AG20443 (cell line): Measurements from ENCODE around the gene TTLL1.
A peak's percentile ranks its signal among the peaks of the same experiment; 100 is the strongest.
"Not testable (repeated sequence)": the region's sequence is repeated elsewhere in the genome, so short reads cannot be mapped to it uniquely, and the experiment has no call there.

ENCODE experiments used
- DNase-seq: peaks from one replicate; pipeline ENCODE4 v3.0.0; 2012; ENCODE audit warnings: low spot score, mixed read lengths

TTLL1 gene

DNA sequence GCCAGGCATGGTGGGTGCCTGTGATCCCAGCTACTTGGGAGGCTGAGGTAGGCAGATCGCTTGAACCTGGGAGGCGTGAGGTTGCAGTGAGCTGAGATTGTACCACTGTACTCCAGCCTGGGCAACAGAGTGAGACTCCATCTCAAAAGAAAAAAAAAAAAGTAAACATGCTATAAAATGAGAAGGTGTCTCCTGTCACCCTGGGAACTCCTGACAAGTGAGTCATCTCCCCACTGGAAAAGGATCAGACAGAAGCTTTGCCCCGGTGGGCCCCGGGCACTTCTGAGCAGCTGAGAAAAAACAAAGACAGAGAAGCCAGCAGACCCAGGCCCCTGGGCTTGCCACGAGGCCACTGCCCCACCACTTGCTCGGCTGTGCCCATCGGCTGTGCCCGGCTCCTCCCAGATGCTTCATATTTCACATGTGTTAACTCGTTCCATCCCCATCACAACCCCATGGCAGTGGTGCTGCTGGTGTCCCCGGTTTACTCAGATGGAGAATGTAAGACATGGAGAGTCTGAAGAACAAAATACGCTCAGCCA lies 22.3 kb downstream of the TTLL1 start:
- no peak for DNase-seq

DNA sequence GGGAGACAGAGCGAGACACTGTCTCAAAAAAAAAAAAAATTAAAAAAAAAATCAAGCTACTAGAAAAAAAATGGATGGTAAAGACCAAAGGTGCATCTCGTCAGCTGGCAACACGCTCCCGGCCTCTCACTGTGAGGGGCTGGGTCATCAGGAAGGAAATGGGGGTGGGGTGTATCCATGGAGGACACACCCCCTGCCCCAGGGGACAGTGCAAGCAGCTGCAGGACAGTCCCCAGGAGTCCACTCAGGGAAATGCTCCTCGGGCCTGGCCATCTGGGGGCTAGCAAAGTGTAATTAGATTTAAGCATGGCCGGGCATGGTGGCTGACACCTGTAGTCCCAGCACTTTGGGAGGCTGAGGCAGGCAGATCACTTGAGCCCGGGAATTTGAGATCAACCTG lies 23.1 kb downstream of the TTLL1 start:
- DNase-seq: no peak

DNA sequence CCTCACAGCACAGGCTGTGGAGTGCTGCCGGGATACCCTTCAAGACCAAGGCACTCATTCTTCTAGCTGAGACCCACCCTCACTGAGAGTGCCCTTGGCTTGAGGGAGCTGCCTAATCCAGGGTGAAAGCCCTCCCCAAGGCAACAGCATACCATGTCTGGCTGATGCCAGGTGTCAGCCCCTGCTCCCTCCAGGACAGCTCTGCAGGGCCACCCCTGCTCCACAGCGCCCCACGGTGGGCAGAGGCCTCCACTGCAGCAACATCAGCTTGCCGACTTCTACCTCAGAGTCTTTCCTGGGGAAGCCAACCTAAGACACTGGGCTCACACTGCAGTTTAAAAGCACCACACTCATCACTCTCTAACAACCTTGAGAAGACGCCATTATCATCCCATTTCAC lies 29.0 kb downstream of the TTLL1 start:
- peak; percentile 44 for DNase-seq

DNA sequence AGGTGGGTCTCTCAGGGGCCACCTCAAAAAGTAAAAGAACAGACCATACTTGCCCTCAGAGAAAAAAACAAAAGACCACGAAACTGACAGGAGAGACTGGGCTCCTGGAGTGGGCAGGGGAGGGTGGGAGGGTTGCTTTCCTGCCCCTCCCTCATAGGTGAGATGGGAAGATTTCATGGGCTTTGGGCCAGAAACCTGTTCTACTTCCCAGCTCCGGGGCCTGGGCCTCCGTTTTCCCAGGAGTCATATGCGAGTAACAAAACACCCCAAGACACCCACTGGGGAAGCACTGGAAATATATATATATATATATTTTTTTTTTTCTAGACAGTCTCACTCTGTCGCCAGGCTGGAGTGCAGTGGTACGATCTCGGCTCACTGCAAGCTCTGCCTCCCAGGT lies 31.6 kb downstream of the TTLL1 start:
- no peak for DNase-seq

DNA sequence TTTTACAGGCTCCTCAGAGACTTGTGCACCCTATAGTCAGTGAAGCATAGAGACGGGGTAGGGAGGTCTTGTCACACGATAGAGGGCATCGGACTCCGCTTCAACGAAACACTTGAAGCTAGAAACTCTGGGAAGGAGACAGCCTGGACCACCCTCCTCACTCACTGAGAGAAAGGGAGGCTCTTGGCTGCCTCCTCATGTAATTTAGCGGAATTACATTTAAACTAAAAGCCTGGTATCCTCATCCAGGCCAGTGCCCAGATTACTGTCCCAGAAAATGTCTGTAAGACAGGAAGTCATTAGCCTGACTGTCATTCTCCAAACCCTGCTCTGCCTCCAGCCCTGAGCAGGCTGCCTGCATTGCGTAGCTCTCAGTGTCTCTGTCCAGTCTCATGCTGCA lies 36.0 kb downstream of the TTLL1 start:
- DNase-seq: no peak

DNA sequence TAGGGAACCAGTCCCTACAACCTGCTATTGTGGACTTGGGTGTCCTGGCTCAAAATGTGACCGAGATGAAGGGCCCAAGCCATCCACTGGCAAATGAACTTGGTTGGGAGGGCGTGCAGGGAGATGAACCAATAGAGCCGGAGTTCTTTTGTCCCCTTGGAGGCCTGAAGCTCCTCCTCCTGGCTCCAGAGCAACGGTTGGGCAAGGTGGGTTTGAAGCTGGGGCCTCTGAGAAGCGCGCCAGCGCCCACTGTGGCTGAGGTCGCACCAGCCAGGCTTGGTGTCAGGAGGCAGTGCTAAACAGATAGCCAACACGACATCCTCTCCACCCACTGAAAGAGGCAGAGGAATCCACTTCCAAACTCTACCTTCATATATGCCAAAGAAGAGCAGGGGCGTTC lies 38.2 kb downstream of the TTLL1 start:
- DNase-seq: no peak

DNA sequence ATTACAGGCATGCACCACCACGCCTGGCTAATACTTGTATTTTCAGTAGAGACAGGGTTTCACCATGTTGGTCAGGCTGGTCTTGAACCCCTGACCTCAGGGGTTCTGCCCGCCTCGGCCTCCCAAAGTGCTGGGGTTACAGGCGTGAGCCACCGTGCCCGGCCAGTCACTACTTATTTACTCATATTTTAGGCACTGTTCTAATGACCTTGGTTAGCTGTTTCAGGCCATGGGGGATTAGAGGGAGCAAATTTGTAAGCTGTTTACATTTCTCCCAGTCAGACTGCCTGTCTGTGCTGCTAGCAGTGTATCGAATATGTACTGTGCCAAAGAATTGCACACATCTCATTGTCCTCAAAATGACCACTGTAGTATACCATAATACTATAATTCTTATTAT lies 41.6 kb downstream of the TTLL1 start:
- no peak for DNase-seq

DNA sequence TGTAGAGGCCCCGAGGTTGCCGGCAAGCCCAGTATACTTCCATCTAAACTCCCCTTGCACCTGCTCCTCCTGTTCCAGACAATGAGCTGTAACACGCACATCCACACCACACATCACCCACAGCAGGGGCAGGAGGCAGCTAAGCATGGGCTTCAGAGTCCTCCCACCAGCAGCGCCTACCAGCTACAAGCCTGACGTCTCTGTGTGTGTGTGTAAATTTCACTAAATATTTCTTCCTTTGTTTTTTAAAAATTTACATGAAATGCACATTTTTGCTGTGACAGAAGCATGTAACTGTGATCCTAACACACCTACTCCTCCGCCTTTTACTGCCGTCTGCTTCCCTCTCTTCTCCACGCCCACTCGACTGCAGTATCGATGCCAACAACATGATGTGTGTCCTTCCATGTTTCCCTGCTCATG lies 44.9 kb downstream of the TTLL1 start:
- no peak for DNase-seq

DNA sequence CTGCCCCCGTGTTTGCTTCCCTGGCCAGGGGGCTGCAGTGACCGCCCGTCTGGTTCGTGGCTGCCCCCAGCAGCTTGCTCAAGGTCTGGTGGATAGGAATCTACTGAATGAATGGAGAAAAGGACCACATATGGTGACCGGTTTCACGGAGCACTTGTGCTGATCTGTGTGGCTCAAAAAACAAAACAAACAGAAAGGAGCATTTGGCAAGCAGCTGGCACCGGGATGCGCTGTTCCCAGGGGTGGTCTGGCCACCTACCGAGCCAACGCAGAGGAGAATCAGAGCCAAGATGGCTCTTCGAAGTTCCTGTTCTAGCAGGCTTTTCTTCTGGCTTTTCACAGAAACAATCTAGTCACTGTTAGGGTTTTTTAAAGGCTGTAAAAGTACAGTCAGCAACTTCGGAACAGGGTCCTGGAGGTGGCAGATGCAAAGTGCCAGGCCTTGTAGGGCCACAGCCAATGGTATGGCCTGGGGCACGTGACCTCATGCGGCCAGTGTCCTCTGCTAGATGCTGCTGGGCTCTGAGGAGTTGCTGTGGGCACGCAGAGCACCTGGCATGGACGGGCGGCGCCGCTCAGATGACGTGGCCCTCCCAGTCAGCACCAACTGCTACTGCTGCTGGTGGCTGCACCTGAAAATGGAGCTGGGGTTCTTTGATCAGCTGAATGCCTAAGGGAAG lies 47.0 kb downstream of the TTLL1 start:
- DNase-seq: no peak

DNA sequence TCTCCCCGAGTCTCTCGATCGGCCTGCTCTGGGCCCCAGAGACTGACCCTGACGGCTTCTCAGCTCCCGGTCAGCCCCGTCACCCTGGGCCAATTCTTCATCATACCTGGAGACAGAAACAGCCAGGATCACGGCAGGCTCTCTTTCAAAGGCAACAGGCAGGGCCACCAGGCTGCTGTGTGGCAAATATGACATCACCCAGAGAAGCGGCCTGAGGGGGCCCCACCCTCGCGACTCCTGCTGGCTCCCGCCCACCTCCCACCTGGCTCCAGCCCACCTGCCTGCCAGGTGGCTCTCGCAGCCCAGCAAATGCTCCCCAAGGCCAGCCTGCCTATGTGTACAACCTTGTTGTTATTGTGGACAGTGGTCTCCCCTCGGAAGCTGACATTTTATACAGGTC lies 49.4 kb downstream of the TTLL1 start:
- DNase-seq: no peak

DNA sequence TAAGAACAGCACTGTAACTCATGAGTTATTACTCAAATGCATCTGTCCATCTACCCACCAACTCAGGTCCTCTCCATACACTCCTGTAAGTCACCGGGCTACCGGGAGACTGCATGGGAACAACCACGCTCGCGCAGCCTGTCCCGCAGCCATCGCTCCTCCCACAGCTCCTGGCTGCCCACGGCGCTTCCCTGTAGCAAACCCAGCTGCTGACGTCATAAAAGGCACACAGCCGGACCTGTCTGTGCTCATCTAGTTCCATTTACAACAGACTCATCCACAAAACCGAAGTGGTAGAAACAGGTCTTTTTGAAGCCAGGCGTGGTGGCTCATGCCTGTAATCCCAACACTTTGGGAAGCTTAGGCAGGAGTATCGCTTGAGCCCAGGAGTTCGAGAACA lies 50.9 kb downstream of the TTLL1 start:
- DNase-seq: no peak

DNA sequence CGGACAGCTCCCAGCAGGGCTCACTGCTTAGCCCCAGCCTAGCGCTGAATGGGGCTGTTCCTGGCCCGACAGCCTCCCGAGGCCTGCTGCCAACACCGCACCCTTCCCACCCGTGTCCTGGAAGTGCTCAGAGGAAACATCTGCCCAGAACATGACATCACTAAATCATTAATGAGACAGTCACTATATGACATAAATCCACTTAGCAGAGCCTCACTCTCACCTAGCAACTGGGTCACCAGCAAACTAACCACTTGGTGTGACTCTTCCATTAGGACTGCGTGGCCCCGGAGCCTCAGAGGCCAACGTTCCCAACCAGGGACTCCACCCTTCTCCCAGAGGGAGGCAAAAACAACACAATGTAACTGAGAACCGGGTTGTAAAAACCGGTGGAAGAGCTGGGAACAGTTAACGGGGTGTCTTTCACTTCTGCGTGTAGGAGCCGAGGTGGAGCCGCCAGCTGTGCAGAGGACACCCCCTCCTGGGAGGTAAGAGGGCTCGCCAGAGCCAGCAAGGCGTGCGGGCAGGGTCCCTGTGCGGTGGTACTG lies 52.8 kb downstream of the TTLL1 start:
- DNase-seq: peak; percentile 77

DNA sequence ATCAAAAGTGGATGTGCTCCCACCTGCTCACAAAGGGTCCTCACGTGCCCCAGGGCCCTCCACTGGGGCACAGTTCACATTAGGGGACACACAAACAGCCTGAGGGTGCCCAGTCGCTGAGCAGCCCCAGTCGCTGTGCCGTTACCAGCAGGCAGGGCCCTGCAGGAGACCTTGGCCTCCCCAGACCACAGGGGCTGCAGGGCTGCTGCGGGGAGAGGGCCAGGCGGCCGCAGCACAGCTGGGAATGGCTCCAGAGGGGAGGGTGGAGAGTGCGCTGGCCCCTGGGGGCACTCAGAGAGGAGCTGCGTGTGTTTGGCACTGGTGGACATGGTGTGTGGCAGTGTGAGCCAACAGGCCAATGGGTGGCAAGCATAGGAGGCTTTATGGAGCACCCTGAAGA lies 53.9 kb downstream of the TTLL1 start:
- DNase-seq: no peak

DNA sequence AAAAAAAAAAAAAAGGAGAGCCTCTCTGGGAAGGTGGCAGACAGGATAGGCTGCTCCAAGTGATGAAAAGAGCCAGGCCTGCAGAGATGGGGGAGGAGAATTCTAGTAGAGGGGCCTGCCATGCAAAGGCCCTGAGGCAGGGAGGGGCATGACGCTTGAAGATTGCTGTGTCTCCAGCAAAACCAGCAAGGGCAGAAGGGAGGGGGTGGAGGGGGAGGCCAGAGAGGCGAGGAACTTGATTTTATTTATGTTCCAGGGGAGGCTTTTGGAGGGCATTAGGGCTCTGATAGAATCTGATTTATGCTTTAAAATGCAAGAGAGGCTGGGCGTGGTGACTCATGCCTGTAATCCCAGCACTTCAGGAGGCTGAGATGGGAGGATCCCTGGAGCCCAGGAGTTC lies 57.6 kb downstream of the TTLL1 start:
- DNase-seq: no peak

DNA sequence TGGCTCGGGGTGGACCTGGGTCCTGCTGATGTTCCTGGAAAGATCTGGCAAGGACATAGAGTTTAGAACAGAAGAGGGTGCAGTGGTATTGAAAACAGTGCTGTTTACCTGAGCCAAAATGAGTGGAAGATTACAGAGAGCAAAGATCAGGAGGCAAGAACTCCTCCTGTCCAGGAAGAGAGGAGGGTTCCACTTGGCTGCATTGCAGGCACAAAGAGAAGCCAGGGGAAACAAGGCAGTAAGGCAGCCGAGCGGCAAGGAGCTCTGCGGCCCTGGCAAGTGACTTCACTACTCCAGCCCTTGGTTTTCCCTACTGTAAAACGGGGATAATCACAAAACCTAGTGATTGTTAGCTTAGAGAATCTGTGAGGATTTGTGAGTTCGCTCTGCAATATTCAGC lies 70.6 kb downstream of the TTLL1 start:
- DNase-seq: no peak

DNA sequence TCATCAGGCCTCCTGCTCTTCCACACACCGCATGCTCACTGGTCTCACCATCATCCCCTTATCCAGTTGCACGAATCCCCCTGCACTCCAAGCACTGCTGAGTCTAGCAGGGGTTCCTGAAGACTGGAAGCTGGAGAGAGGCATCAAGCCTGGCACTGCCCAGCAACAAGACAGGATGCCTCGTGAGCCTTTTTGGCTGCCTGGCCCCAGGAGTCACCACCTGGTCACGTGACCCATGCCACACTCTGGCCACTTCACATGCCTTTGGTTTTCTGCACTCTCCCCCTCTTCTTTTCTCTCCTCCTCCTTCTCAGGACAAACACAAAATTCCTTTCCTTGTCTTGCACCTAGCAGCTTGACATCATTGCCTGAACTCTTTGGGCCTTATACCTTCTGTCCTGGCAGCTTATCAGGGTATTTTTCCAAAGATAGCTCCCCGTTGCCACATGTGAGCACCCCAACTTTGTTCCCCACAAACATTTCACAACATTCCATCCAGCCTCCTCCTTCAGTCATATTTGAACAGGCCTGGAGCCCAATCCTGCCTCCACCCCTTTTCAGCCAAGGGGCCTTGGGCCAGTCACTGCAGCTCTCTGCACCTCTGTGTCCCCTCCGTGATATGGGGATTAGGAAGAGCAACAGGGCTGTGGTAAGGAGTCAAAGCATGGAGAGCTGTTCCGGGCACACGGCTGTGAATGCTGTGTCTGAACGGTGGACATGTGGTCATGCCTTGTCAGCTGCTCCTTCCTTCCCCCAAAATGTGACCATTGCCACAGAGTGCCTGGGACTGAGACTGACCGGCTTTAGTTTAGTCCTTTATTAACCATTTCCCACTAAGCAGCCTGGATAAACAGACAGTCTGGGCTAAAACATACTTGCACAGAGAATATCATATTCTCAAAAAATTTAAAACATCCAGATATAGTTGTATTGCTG lies 71.4 kb downstream of the TTLL1 start:
- DNase-seq: peak; percentile 5

DNA sequence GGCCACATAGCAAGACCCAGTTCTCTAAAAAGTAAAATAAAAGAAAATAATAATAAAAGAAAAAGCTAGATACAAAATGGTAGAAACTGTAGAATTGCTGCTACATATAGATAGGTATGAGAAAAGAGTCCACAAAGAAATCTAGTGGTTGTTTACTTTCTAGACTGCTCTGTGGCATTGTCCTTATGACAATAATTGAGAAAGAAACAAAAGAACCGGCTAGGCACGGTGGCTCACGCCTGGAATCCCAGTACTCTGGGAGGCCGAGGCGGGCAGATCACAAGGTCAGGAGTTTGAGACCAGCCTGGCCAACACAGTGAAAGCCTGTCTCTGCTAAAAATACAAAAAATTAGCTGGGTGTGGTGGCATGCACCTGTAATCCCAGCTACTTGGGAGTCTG lies 73.0 kb downstream of the TTLL1 start:
- DNase-seq: not testable (repeated sequence)

DNA sequence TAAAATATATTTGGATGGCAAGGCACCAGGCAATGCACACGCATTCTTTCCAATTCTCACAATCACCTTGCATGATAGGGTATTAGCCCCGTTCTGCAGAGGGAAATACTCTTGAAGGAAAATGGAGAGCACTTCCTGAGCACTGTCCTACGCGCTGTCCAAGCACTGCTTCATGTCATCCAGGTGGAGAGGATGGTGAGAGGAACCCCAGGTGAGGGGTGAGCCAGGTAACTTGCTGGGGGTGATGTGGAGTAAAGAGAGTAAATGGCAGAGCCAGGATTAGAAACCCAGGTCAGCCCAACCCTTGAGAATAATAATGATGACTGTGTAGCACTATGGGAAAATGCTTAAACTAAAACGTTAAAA lies 73.5 kb downstream of the TTLL1 start:
- DNase-seq: no peak

DNA sequence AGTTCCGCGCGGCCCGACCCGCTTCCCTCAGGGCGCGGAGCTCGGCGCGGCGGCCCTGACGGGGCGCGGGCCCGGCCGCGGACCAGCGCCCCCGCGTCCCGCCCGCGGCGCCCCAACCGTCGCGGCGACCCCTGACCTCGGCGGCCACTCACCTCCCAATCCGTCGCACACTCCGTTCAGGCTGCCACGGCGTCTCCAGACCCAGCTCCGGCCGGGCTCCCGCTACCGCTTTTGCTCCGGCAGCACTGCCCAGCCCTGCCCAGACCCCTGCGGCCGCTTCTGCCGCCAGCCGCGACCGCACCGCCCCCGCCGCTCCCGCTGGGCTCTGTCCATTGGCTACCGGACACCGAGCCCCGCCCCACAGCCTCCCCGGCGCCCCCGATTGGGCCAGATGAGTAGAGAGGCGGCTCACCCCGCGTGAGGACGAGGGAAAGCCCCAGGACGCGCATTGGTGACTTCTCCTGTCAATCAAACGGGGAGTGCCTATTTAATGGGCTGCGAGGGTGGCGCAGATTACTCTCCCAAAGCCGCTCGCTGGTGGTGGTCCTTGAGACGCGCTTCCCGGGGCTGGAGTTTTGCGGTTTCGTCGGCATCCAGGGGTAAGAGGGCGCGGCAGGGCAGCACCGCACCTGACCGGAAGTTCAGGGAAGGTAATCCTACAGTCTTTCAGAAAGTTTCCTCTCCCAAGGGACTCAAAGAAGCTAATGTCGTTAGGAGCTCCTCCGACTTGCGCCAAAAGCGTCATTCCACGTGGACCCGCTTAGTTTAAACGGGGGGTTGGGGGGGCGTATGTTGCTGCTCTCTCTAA lies 74.1 kb downstream of the TTLL1 start, which contains the start of gene PACSIN2:
PACSIN2 (minus strand) TSS at position 281 of the 808 bp plus-strand sequence. CDS start 103,069 bp downstream, outside the sequence.
- DNase-seq: peak; percentile 99

DNA sequence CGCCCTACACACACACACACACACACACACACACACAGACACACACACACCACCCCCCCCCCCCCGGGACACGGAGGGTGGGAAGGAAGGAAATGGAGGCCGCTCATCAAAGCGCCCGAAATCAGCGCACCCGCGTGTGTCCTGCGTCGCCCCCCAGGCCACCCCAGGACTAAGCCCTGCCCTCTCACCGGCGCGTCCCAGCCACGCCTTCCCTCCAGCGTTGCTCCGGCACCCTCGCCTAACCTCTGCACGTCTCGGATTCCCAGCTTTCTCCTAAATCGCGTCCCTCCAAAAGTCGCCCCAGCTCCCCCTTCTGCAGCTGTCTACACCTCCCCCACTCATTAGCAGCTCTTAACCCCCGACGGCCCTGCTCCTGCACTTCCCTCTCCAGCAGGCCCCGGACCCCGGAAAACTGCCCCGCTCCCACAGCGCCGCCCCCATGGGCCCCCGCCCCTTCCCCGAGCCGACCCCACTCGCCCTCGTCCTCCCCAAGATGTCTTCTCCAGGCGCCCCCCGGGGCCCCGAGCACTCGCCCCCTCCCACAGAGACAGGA lies 74.8 kb downstream of the TTLL1 start:
- peak; percentile 63 for DNase-seq
